Endothelial cell of umbilical vein (primary cell): ENCODE results near the gene NCAPH2. TPM values are rescaled to one million over a fixed set of nuclear protein-coding genes. Genes with fewer than 3 reads are reported as not detected.

Experiments used
- BruUV-seq: library from RNA; stranded (reverse); fragments of 400-500 nt; replicated peaks from 2 replicates; lab custom pipeline; 2021; lab: Mats Ljungman, UMichigan
- CTCF ChIA-PET: fragments of 300-600, 350-600 bp; sonication (Branson Sonifier 250); formaldehyde crosslinking; loops from one replicate; lab custom pipeline; 2021; ENCODE audit warnings: antibody characterized with exemption, inconsistent platforms; lab: Charles Lee
- POLR2A ChIA-PET: fragments of 300-600, 350-600 bp; sonication (Branson Sonifier 250); formaldehyde crosslinking; loops from one replicate; lab custom pipeline; 2021; ENCODE audit warnings: antibody characterized with exemption, inconsistent platforms; lab: Charles Lee
- DNase-seq: peaks from one replicate; pipeline ENCODE4 v3.0.0-alpha.2; 2011; ENCODE audit warnings: low read depth, low spot score
- FAIRE-seq: peaks from 2 replicates; lab custom pipeline; 2011; peaks lifted over from hg19 to GRCh38; lab: Jason Lieb, UNC
- H2AFZ ChIP-seq: 2 replicates; pipeline ENCODE4 v1.6.0; 2012; ENCODE audit warnings: low read depth, low read length, control low read depth, inconsistent platforms
- H3K27ac ChIP-seq: 2 replicates; pipeline ENCODE4 v1.5.1; 2011; ENCODE audit warnings: low read depth, mild to moderate bottlenecking, control low read depth, low read length, moderate library complexity; ENCODE audit not compliant: insufficient read depth
- H3K27me3 ChIP-seq, 2 experiments: 2 replicates each; pipeline versions ENCODE4 v1.6.0 to v1.6.1; 2011; ENCODE audit warnings: low read length in 2 of 2, mixed read lengths in 1 of 2; ENCODE audit not compliant: control insufficient read depth in 2 of 2, insufficient read depth in 2 of 2
- H3K36me3 ChIP-seq, 2 experiments: 2 replicates in 1 of 2; 3 replicates in 1 of 2; pipeline ENCODE4 v1.5.1; 2011; ENCODE audit warnings: low read length in 2 of 2, mild to moderate bottlenecking in 1 of 2, moderate library complexity in 1 of 2; ENCODE audit not compliant: control insufficient read depth in 2 of 2, insufficient read depth in 2 of 2; ENCODE audit errors: extremely low read depth in 1 of 2
- H3K4me1 ChIP-seq: 3 replicates; pipeline ENCODE4 v1.5.1; 2011; ENCODE audit warnings: mild to moderate bottlenecking, low read length; ENCODE audit not compliant: control insufficient read depth, insufficient read depth; ENCODE audit errors: extremely low read depth
- H3K4me2 ChIP-seq: 2 replicates; pipeline ENCODE4 v1.6.1; 2011; ENCODE audit warnings: low read length, control low read depth, mixed read lengths; ENCODE audit not compliant: insufficient read depth
- H3K4me3 ChIP-seq, 3 experiments: fragments of 200-600 bp in 1 of 3; sonication (generic), shearing (Covaris generic) in 1 of 3; replicated peaks in 1 of 3; 2 replicates each; pipeline ENCODE4 v1.5.1; 2011 to 2016; ENCODE audit warnings: control low read depth in 3 of 3, low read length in 3 of 3, mild to moderate bottlenecking in 2 of 3, inconsistent platforms in 1 of 3, low read depth in 1 of 3, moderate library complexity in 1 of 3; ENCODE audit not compliant: insufficient read depth in 1 of 3
- H3K79me2 ChIP-seq: 2 replicates; pipeline ENCODE4 v1.6.0; 2012; ENCODE audit warnings: low read length, inconsistent platforms; ENCODE audit not compliant: control insufficient read depth, insufficient read depth
- H3K9ac ChIP-seq: replicated peaks from 2 replicates; pipeline ENCODE3; 2011; ENCODE audit warnings: low read length, control low read depth; ENCODE audit not compliant: insufficient read depth; ENCODE audit errors: extremely low read depth
- H3K9me1 ChIP-seq: replicated peaks from 3 replicates; pipeline ENCODE4 v1.6.0; 2011; ENCODE audit warnings: mild to moderate bottlenecking, low read length; ENCODE audit not compliant: control insufficient read depth, insufficient read depth; ENCODE audit errors: extremely low read depth
- H3K9me3 ChIP-seq: replicated peaks from 2 replicates; pipeline ENCODE4 v1.5.1; 2012; ENCODE audit warnings: low read length, inconsistent platforms; ENCODE audit not compliant: control insufficient read depth, insufficient read depth
- H4K20me1 ChIP-seq: replicated peaks from 2 replicates; pipeline ENCODE3; 2011; ENCODE audit warnings: mild to moderate bottlenecking, low read length; ENCODE audit not compliant: control insufficient read depth, insufficient read depth; ENCODE audit errors: extremely low read depth
- JUN ChIP-seq: IDR thresholded peaks from 2 replicates; pipeline ENCODE4 v1.6.1; 2011; ENCODE audit warnings: borderline replicate concordance, low read depth; ENCODE audit not compliant: insufficient read length, insufficient read depth
- MYC ChIP-seq: IDR thresholded peaks from one replicate; pipeline ENCODE4 v1.6.1; 2011; ENCODE audit warnings: mild to moderate bottlenecking, low read depth, low read length
- dilution Hi-C: fragments of 300-500 bp; cut with MboI; formaldehyde crosslinking; loops from one replicate; pipeline ENCODE4 v1.15.0; 2019; ENCODE audit warnings: low sequenced_read_pairs; ENCODE audit not compliant: extremely low pct_ligation_motif_present
- intact Hi-C: fragments of 100-400 bp; cut with micrococcal nuclease; formaldehyde crosslinking; loops from one replicate; pipeline ENCODE4 v1.10.0; 2022
- polyA plus RNA-seq, 4 experiments: library from polyadenylated mRNA; depleted of rRNA in 3 of 4; stranded (reverse) in 3 of 4; unstranded in 1 of 4; fragments of >200 nt; gene quantifications; 2 replicates each; pipeline versions ENCODE4 v1.2.1 to v1.2.3, GENCODE V29; 2011 to 2012; ENCODE audit warnings: missing spikeins in 1 of 4
- total RNA-seq: library from RNA; stranded (reverse); gene quantifications from 2 replicates; pipeline ENCODE4 v1.2.3, GENCODE V29; 2021
- TF ChIP-seq, protein P1 (sequence below), 2 donors: IDR thresholded peaks; 1 replicate in 1 of 2; 2 replicates in 1 of 2; pipeline ENCODE4 v1.5.1; 2011; ENCODE audit warnings: low read length in 2 of 2, mild to moderate bottlenecking in 2 of 2, moderate library complexity in 2 of 2, control low read depth in 1 of 2, inconsistent platforms in 1 of 2, low read depth in 1 of 2; ENCODE audit not compliant: insufficient read depth in 1 of 2; ENCODE audit errors: extremely low read depth in 1 of 2
- TF ChIP-seq, protein P2 (sequence below): IDR thresholded peaks from 2 replicates; pipeline ENCODE4 v1.6.1; 2011; ENCODE audit not compliant: insufficient read depth, insufficient read length

Gene NCAPH2
- total and polyA plus RNA-seq, 2 donors (not counting 3 experiments of a cell fraction or from before 2014, with no cell fraction given), result 42.4 to 43.2 TPM

GRCh38 chr22:50497093-50497492 is 10.9 kb upstream of the NCAPH2 start:
- dilution Hi-C loops (no loop called here), intact Hi-C loops (loop anchor here (5.0 kb wide), 1 partner anchor 95 kb away; no protein-coding TSS in a partner anchor)
- Histone ChIP-seq H3K27ac (no peak overlapping the region), H2AFZ (no peak overlapping the region), H3K27me3 (no peaks in the 10 kb centered on the region), H3K4me1 (no peaks in the 10 kb centered on the region), H3K4me2 (no peak overlapping the region), H3K9me1 (no peaks in the 10 kb centered on the region), H3K36me3 (no peaks in the 10 kb centered on the region), H3K79me2 (no peaks in the 10 kb centered on the region), H3K4me3 (no peak overlapping the region), H3K9ac (no peak overlapping the region), H3K9me3 (no peaks in the 10 kb centered on the region), H4K20me1 (no peaks in the 10 kb centered on the region)
- ChIA-PET POLR2A (no interaction called here), CTCF (interaction anchor here (1.1 to 3.1 kb wide), 12 partner anchors 11 to 256 kb away, joined by 3 to 28 read pairs (median 7); partner anchors contain the start of genes LMF2, NCAPH2 and SCO2)
- TF ChIP-seq JUN (no peak), MYC (no peak)
- TF ChIP-seq, protein P1, sequence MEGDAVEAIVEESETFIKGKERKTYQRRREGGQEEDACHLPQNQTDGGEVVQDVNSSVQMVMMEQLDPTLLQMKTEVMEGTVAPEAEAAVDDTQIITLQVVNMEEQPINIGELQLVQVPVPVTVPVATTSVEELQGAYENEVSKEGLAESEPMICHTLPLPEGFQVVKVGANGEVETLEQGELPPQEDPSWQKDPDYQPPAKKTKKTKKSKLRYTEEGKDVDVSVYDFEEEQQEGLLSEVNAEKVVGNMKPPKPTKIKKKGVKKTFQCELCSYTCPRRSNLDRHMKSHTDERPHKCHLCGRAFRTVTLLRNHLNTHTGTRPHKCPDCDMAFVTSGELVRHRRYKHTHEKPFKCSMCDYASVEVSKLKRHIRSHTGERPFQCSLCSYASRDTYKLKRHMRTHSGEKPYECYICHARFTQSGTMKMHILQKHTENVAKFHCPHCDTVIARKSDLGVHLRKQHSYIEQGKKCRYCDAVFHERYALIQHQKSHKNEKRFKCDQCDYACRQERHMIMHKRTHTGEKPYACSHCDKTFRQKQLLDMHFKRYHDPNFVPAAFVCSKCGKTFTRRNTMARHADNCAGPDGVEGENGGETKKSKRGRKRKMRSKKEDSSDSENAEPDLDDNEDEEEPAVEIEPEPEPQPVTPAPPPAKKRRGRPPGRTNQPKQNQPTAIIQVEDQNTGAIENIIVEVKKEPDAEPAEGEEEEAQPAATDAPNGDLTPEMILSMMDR (IDR thresholded peaks at IDR 0.05; ENCODE audit: extremely low read depth in 1 of 2, insufficient read depth in 1 of 2, low read depth in 1 of 2, low read length in 2 of 2), result no peak
- TF ChIP-seq, protein P2, sequence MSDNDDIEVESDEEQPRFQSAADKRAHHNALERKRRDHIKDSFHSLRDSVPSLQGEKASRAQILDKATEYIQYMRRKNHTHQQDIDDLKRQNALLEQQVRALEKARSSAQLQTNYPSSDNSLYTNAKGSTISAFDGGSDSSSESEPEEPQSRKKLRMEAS, result no peak
- no TSS peak for BruUV-seq
- FAIRE-seq (no peak), DNase-seq (no peak)
